Fibroblast of villous mesenchyme (primary cell): ENCODE results near the gene NKAIN2. TPM values are rescaled to one million over a fixed set of nuclear protein-coding genes. Genes with fewer than 3 reads are reported as not detected.

ENCODE experiments used
- DNase-seq: peaks from one replicate; pipeline ENCODE4 v3.0.0-alpha.2; 2010; ENCODE audit warnings: low read depth
- H3K4me3 ChIP-seq: 2 replicates; pipeline ENCODE4 v1.5.1; 2011; ENCODE audit warnings: low read depth, mild to moderate bottlenecking, low read length
- CTCF ChIP-seq: IDR thresholded peaks from 2 replicates; pipeline ENCODE4 v1.5.1; 2012; ENCODE audit warnings: low read depth, mild to moderate bottlenecking, low read length; ENCODE audit not compliant: insufficient read depth
- total RNA-seq: library from RNA; depleted of rRNA; stranded (reverse); fragments of >200 nt; gene quantifications from 2 replicates; pipeline ENCODE4 v1.2.3, GENCODE V29; 2012

Gene NKAIN2
- total RNA-seq, 1 donor = not detected

GRCh38 chr6:124512431-124512830, 708.8 kb downstream of the NKAIN2 start:
- no peak for TF ChIP-seq CTCF
- H3K4me3 ChIP-seq = no peak overlapping the region
- no peak for DNase-seq

- TF ChIP-seq CTCF = no peak
- H3K4me3 ChIP-seq = no peak overlapping the region
- DNase-seq = no peak
Measured at GRCh38 chr6:124517339-124517738, 713.7 kb downstream of the NKAIN2 start.

- no peak for TF ChIP-seq CTCF
Measured at GRCh38 chr6:124520514-124520913, 716.8 kb downstream of the NKAIN2 start.

GRCh38 chr6:124522335-124522734, 718.7 kb downstream of the NKAIN2 start:
- no peak for DNase-seq
- H3K4me3 ChIP-seq = no peak overlapping the region
- TF ChIP-seq CTCF = no peak

More at GRCh38 chr6:124520514-124520913, 716.8 kb downstream of the NKAIN2 start:
- no peak overlapping the region for H3K4me3 ChIP-seq
- no peak for DNase-seq

GRCh38 chr6:124524491-124525200, 721.0 kb downstream of the NKAIN2 start:
- no peak overlapping the region for H3K4me3 ChIP-seq
- no peak for TF ChIP-seq CTCF
- no peak for DNase-seq

GRCh38 chr6:124530926-124531325, 727.3 kb downstream of the NKAIN2 start:
- H3K4me3 ChIP-seq = no peak overlapping the region
- TF ChIP-seq CTCF = no peak
- DNase-seq = no peak

- no peak for TF ChIP-seq CTCF
- no peak for DNase-seq
- H3K4me3 ChIP-seq = no peak overlapping the region
Measured at GRCh38 chr6:124535299-124535698, 731.6 kb downstream of the NKAIN2 start.
